Activated CD8-positive, alpha-beta memory T cell treated with anti-CD3 and anti-CD28 coated beads for 48 hours (primary cell): ENCODE results near the gene ANKRD39.
"Not testable (repeated sequence)": the region's sequence is repeated elsewhere in the genome, so short reads cannot be mapped to it uniquely, and the experiment has no call there.

Experiments
- DNase-seq, 3 experiments: peaks; one replicate each; pipeline ENCODE4 v3.0.0-alpha.2; 2020; ENCODE audit warnings: low read depth in 2 of 3, low spot score in 2 of 3

Gene ANKRD39

GRCh38 chr2:96873651-96874096 is 15.9 kb upstream of the ANKRD39 start:
- DNase-seq: no peak

DNA sequence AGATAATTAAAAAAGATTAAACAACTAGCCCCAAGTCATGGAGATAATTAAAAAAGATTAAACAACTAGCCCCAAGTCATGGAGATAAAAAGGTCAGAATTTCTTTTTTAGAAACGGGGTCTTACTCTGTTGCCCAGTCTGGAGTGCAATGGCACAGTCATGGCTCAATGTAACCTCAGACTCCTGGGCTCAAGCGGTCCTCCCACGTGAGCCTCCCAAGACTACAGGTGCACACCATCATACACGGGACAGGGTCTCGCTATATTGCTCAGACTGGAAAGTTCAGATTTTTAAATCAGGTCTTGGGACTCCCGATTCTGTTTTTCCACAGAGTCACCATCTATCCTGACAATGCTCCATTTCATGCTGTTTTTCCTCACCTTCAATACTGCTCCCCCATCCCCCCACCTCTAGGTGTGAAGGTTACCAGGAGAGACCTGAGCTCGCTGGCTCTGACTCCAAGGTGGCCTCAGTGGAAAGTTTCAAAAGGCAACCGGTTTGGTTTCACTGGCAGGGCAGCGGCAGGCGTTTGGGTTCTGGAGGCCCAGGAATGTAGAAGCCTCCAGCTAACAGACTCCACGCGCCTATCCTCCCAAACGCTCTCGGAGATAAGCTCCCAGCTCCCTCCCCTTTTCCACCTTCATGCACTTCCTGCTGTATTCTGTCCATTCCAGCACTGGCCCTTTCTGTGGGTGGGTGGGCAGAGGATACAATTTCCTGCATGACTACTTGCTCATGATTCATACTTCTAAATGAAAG is 15.0 kb upstream of the ANKRD39 start:
- no peak for DNase-seq

DNA sequence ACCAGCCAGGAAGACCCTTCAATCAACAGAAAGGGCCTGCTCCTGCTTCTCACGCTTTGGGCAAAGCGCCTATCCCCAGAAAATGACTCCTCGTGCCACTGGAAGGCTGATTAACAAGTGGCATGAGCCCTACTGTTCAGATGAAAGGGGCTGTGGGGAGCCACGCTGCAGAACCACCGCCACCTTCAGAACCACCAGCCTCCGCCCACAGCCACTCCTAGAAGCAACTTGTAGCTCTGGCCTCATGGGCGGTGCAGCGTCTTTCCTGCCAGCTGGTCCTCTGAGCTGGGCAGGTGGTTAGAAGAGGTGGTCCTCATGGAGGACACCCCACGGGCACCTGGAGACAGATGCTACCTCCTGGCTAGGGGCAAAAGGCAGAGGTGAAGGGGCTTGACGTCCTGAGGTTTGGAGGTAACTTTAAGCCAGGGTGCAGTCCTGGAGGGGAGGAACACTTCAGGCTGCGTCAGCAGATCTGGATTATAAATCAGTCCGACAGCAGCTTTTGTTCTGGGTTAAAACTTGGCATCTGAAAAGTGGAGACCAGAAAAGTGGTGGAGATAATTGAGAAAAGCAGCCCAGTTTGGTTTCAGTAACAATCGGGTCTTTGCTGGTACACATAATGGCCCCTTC is 12.9 kb upstream of the ANKRD39 start:
- peak in 1 of 3 experiments; percentile 24 for DNase-seq

GRCh38 chr2:96869822-96870625 is 12.2 kb upstream of the ANKRD39 start, which contains the start of gene SEMA4C:
SEMA4C (minus strand) TSS chr2:96870080; CDS start chr2:96867886, 2,194 bp downstream.
- DNase-seq: no peak

DNA sequence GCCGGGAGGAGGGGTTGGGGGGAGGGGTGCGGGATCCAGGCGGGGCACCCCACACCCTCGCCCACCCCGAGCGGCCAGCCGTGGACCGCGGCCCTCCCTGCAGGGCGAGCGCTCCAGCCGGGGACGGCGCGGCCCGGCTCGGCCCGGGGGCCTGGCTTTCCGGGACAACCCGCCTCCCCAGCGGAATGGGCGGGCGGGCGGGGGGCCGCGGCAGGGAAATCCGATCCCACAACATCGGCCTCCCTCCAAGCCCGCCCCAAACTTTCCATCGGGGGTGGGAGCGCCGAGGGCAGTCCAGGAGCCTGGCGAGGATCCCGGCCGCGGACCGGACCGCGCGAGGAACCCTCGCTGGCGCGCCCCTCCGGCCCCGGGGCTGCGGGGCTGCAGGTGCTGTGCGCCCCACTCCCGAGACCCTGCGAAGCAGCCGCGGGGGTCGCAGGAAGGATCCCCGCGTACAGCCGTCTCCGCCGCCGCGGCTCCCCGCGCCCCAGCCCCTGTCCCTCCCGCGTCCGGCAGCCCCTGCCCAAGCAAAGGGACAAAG is 11.5 kb upstream of the ANKRD39 start:
- DNase-seq: no peak

GRCh38 chr2:96868555-96869280 is 10.9 kb upstream of the ANKRD39 start:
- peak in 1 of 3 experiments; percentile 39 for DNase-seq

- DNase-seq: no peak
Observed at GRCh38 chr2:96867756-96868554, 10.1 kb upstream of the ANKRD39 start.

DNA sequence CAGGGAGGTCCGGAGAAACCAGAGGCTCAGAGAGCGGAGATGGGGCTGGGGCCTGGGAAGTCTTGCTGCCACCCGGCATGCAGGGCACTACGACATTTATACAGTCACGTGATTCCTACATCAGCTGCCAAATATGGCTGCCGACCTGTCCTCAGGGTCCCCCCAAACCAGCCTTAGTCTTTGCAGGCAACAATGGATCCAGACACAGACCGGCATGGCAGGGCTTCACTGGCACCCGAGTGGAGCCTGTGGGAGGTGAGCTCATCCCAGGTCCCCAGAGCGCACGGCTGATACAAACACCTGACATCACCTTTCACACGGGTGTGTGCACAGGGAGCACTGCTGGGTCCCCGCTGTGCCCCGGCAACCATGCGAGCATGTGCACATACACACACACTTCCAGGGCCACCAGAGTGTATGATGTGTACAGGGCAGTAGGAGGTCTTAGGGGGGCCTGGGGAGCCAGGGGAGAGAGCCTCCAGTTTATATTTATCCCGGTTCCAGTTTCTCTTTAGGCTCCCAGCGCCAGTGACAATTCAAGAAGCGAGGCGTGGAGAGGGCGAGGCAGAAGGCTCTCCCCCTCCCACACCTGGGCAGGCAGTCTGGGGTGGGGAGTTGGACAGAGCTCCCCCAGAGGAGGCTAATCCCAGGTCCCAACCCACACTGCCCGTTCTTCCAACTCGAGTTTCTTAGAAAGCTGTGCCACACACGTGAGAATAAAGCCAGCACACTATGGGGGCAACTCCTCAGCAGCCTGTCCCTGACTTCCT is 9.4 kb upstream of the ANKRD39 start:
- no peak for DNase-seq

DNA sequence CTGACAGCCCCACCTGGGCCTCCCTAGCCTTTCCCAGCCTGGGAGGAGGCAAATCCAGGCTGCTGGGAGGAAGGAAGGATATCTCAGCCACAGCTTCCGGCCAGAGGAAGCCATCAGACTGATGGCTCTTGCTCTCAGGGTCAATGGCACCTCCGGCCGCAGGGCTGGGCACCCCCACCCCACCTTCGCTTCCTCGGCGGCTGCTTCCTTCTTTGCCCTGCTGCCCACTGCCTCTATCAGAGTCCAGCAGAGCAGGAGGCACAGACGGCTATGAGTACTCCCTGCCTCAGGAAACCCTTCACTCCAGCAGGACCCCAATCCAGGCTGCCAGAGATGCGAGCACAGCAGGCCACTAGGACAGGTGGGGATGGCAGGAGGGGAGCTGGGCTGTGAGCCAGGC is 8.8 kb upstream of the ANKRD39 start:
- DNase-seq: no peak

DNA sequence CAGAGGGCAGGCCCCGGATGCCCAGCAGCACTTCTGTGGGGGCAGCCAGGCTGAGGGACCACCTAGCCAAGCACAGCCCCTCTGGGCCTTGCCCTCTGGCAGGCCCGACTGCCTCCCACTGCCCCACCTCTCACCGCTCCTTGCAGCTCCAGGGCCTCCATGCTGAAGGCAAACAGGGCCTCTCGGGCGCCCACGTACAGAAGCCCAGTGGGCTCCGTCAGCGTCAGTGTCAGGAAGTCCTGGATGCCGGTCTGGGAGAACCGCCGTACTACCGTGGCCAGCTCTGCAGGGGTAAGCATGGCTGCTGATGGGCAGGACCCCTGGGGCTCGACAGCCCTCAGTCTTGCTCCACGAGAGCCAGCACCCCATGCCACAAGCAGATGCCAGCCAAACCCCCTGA is 8.3 kb upstream of the ANKRD39 start:
- no peak for DNase-seq

- DNase-seq: no peak
Observed at GRCh38 chr2:96865654-96866053, 7.8 kb upstream of the ANKRD39 start.

DNA sequence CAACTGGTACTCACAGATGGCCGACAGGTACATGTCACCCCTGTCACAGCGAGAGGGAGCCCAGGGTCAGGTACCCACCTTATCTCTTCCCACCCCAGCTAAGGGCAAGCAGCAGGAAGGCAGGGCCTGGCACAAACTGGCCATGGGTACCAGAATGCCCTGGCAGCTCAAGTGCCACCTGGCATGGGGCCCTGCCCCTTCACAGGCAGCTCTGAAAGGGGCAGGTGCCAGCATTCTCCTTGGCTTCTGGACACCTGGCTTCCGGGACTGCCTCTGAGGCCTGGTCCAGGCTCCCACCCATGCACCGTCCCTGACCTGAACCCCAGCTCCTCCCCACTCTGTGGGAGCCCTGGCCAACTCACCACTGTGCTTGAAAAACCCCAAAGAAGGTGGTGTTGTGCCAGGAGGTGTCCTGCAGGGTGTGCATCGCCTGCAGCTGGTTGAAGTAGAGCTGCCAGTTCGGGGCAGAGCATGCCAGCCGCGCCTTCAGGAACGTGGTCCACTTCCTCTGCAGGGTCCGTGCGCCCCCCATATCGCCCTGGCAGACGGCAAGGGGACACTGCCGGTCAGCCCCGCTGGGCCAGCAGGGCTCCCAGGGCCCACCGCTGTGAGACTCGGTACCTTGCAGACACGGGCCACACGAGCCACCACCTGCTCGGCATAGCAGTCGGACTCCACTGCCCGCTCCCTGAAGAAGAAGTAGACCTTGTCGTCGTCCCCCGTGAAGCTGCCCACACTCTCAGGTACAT is 6.7 kb upstream of the ANKRD39 start:
- DNase-seq: no peak

DNA sequence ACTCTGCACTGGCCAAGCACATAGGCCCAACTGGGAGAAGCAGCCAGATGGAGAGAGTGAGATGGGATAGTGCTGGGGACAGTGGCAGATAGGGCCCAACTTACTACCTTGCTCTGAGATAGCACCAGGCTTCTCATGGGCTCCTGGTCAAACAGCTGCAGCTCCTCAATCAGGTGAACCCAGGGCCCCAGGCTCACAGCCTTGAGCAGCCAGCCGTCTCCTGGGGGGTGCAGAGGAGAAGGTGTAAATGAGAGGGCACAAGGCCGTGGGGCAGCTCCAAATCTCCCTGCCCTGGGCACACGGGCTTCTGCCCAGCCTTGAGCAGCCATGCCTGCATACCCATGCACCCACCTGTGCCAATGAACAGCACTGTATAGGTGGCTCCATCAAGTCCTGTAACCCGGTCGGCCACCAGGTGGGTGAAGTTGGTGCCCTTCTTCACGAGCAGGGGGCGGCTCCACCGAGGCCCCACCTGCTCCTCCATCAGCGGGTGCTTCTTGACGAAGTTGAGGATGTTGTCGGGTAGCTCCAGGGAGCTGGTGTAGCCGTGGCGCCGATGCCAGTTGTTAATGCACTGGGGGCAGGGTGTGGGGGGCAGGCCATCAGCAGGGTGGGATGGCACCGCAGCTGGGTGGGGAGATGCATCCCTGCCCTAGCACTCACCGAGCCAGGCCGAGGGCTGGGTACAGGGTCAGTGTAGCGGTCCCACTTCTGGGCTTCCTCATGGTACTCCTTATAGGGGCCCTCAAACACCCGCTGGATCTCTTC is 5.9 kb upstream of the ANKRD39 start:
- DNase-seq: no peak

DNA sequence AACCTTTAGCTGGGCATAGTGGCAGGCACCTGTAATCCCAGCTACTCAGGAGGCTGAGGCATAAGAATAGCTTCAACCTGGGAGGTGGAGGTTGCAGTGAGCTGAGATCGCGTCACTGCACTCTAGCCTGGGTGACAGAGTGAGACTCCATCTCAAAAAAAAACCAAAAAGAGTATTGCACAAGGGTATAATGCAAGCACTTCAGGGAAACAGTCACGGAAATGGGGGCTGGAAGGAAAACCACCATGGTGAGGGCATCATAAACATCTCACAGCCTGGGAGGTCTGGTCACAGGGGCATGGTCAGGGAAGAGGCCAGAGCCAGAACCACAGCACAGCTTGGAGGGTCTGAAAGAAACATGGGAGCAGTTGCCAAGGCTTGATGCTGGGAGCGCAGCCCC is 5.2 kb upstream of the ANKRD39 start:
- not testable (repeated sequence) for DNase-seq

DNA sequence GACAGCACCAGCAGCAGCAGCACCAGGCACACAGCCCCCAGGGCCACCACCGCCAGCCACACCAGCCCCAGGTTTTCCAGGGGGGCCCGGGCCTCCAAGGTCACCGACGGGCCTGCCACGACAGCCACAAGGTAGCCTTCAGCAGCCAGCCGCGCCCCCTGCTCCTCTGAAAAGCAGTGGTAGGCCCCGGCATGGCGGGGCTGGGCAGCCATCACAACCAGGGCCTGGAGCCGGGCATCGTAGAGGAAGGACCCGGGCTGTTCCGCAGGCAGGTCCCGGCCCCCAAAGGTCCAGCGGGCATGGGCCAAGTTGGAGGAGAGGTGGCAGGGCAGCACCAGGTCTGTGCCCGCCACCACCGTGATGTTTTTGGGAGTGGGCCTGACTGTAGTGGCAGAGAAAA is 3.3 kb upstream of the ANKRD39 start:
- DNase-seq: no peak

- DNase-seq: no peak
Observed at GRCh38 chr2:96860065-96861029, 2.5 kb upstream of the ANKRD39 start.

GRCh38 chr2:96859681-96860064 is 1.9 kb upstream of the ANKRD39 start:
- no peak for DNase-seq
